H9 (cell line): Measurements from ENCODE around the gene RFPL1. TPM values are rescaled to one million over a fixed set of nuclear protein-coding genes. Genes with fewer than 3 reads are reported as not detected.

Experiments used
- DNase-seq: peaks from one replicate; pipeline ENCODE4 v3.0.0-alpha.2; 2017
- H2AFZ ChIP-seq: one replicate; pipeline ENCODE4 v1.6.1; 2013; ENCODE audit warnings: mild to moderate bottlenecking, low read length, control low read depth, moderate library complexity
- H2AK5ac ChIP-seq: 2 replicates; pipeline ENCODE4 v1.6.1; 2013; ENCODE audit warnings: low read length, control low read depth, mixed read lengths; ENCODE audit not compliant: insufficient read length
- H2BK120ac ChIP-seq: one replicate; pipeline ENCODE4 v1.6.1; 2013; ENCODE audit warnings: low read depth, mild to moderate bottlenecking, low read length, control low read depth, inconsistent platforms; ENCODE audit not compliant: poor library complexity, severe bottlenecking
- H2BK12ac ChIP-seq: 2 replicates; pipeline ENCODE4 v1.6.1; 2013; ENCODE audit warnings: low read length, control low read depth, mixed read lengths, low read depth; ENCODE audit not compliant: insufficient read length
- H2BK15ac ChIP-seq: 2 replicates; pipeline ENCODE4 v1.6.1; 2013; ENCODE audit warnings: low read depth, low read length, control low read depth
- H2BK20ac ChIP-seq: one replicate; pipeline ENCODE4 v1.6.1; 2013; ENCODE audit warnings: low read depth, mild to moderate bottlenecking, low read length, control low read depth, inconsistent platforms; ENCODE audit not compliant: poor library complexity, severe bottlenecking
- H2BK5ac ChIP-seq: 2 replicates; pipeline ENCODE4 v1.6.1; 2013; ENCODE audit warnings: low read length, control low read depth, mixed read lengths; ENCODE audit not compliant: insufficient read length
- H3K14ac ChIP-seq: 2 replicates; pipeline ENCODE4 v1.6.1; 2013; ENCODE audit warnings: low read length, control low read depth; ENCODE audit not compliant: insufficient read depth
- H3K18ac ChIP-seq: 2 replicates; pipeline ENCODE4 v1.6.1; 2013; ENCODE audit warnings: low read depth, mild to moderate bottlenecking, mixed read lengths, low read length, control low read depth; ENCODE audit not compliant: insufficient read length
- H3K23ac ChIP-seq: 2 replicates; pipeline ENCODE4 v1.6.1; 2013; ENCODE audit warnings: low read length, control low read depth, mixed read lengths, low read depth; ENCODE audit not compliant: insufficient read length
- H3K23me2 ChIP-seq: 2 replicates; pipeline ENCODE4 v1.6.1; 2013; ENCODE audit warnings: low read depth, mild to moderate bottlenecking, mixed read lengths, low read length, control low read depth; ENCODE audit not compliant: insufficient read length, poor library complexity, severe bottlenecking
- H3K27ac ChIP-seq: 2 replicates; pipeline ENCODE4 v1.5.1; 2013; ENCODE audit warnings: low read length, control low read depth, mixed read lengths, low read depth; ENCODE audit not compliant: insufficient read length
- H3K27me3 ChIP-seq: 2 replicates; pipeline ENCODE4 v1.6.1; 2013; ENCODE audit warnings: low read length, control low read depth, inconsistent platforms; ENCODE audit not compliant: insufficient read depth
- H3K4ac ChIP-seq: 2 replicates; pipeline ENCODE4 v1.6.1; 2013; ENCODE audit warnings: low read depth, mild to moderate bottlenecking, control low read depth, inconsistent platforms, low read length, moderate library complexity
- H3K4me1 ChIP-seq: 2 replicates; pipeline ENCODE4 v1.6.1; 2013; ENCODE audit warnings: low read length, control low read depth, inconsistent platforms; ENCODE audit not compliant: insufficient read depth
- H3K4me2 ChIP-seq: 2 replicates; pipeline ENCODE4 v1.6.1; 2013; ENCODE audit warnings: low read length, control low read depth, mixed read lengths; ENCODE audit not compliant: insufficient read length, insufficient read depth
- H3K56ac ChIP-seq: 2 replicates; pipeline ENCODE4 v1.6.1; 2013; ENCODE audit warnings: low read depth, mild to moderate bottlenecking, mixed read lengths, low read length, control low read depth; ENCODE audit not compliant: insufficient read length
- H3K79me1 ChIP-seq: 2 replicates; pipeline ENCODE4 v1.6.1; 2013; ENCODE audit warnings: low read depth, mild to moderate bottlenecking, moderate library complexity, low read length, control low read depth, inconsistent platforms; ENCODE audit not compliant: insufficient read depth, poor library complexity, severe bottlenecking
- H3K79me2 ChIP-seq: 2 replicates; pipeline ENCODE4 v1.6.1; 2013; ENCODE audit warnings: low read length, control low read depth, inconsistent platforms; ENCODE audit not compliant: insufficient read depth
- H3K9ac ChIP-seq: 2 replicates; pipeline ENCODE4 v1.6.1; 2013; ENCODE audit warnings: low read length, control low read depth, mixed read lengths; ENCODE audit not compliant: insufficient read length; ENCODE audit errors: extremely low read depth
- H3K9me3 ChIP-seq: one replicate; pipeline ENCODE4 v1.6.1; 2013; ENCODE audit warnings: low read depth, low read length, inconsistent platforms; ENCODE audit not compliant: control insufficient read depth
- H3T11ph ChIP-seq: one replicate; pipeline ENCODE4 v1.6.1; 2013; ENCODE audit warnings: mild to moderate bottlenecking, low read length, control low read depth, inconsistent platforms
- H4K20me1 ChIP-seq: one replicate; pipeline ENCODE4 v1.6.1; 2013; ENCODE audit not compliant: control insufficient read depth, insufficient read length, insufficient read depth
- H4K5ac ChIP-seq: 2 replicates; pipeline ENCODE4 v1.6.1; 2013; ENCODE audit warnings: low read depth, mild to moderate bottlenecking, mixed read lengths, low read length, control low read depth; ENCODE audit not compliant: insufficient read length
- H4K8ac ChIP-seq: replicated peaks from 2 replicates; pipeline ENCODE4 v1.6.1; 2013; ENCODE audit warnings: low read length, control low read depth, mixed read lengths, low read depth; ENCODE audit not compliant: insufficient read length
- H4K91ac ChIP-seq: 2 replicates; pipeline ENCODE4 v1.6.1; 2013; ENCODE audit warnings: low read depth, mild to moderate bottlenecking, moderate library complexity, mixed read lengths, low read length, control low read depth; ENCODE audit not compliant: insufficient read length
- H3K27ac Mint-ChIP-seq, 3 experiments: 2 replicates in 2 of 3; 3 replicates in 1 of 3; pipeline ENCODE4 v1.8.0; 2020 to 2021; ENCODE audit warnings: mixed read lengths in 3 of 3, mild to moderate bottlenecking in 1 of 3, moderate library complexity in 1 of 3
- H3K27me3 Mint-ChIP-seq: 2 replicates; pipeline ENCODE4 v1.8.0; 2021; ENCODE audit warnings: low read depth, mild to moderate bottlenecking, moderate library complexity, mixed read lengths
- H3K36me3 Mint-ChIP-seq, 3 experiments: 2 replicates in 2 of 3; 3 replicates in 1 of 3; pipeline ENCODE4 v1.8.0; 2020 to 2021; ENCODE audit warnings: low read depth in 3 of 3, mixed read lengths in 3 of 3; ENCODE audit not compliant: insufficient read depth in 1 of 3
- H3K4me1 Mint-ChIP-seq, 2 experiments: 2 replicates each; pipeline ENCODE4 v1.8.0; 2020; ENCODE audit warnings: mixed read lengths in 2 of 2
- H3K4me3 Mint-ChIP-seq, 2 experiments: 2 replicates in 1 of 2; 3 replicates in 1 of 2; pipeline ENCODE4 v1.8.0; 2020 to 2021; ENCODE audit warnings: mild to moderate bottlenecking in 2 of 2, mixed read lengths in 2 of 2, moderate library complexity in 1 of 2
- H3K9me3 Mint-ChIP-seq, 2 experiments: 2 replicates in 1 of 2; 3 replicates in 1 of 2; pipeline ENCODE4 v1.8.0; 2020; ENCODE audit warnings: mild to moderate bottlenecking in 2 of 2, mixed read lengths in 2 of 2, moderate library complexity in 1 of 2
- WGBS: extraction: QIAGEN DNeasy Blood & Tissue Kit; methylation state at CpG from one replicate; pipeline ENCODE4 v1.1.7; 2013; ENCODE audit warnings: missing lambda C conversion rate, low lambda C conversion rate, mixed read lengths; ENCODE audit not compliant: insufficient read length; ENCODE audit errors: extremely low coverage; 5-methylcytosine and 5-hydroxymethylcytosine counted together
- total RNA-seq: library from RNA; stranded (reverse); gene quantifications from 2 replicates; pipeline ENCODE4 v1.2.1, GENCODE V29; 2021
- TF ChIP-seq, protein P1 (sequence below): fragments of 200-600 bp; sonication (generic); conservative IDR thresholded peaks from 3 replicates; pipeline ENCODE4 v1.8.0; 2021; ENCODE audit warnings: antibody characterized with exemption, mild to moderate bottlenecking

RFPL1 gene
- total RNA-seq, 1 experiment from 2014 or later: not detected

DNA sequence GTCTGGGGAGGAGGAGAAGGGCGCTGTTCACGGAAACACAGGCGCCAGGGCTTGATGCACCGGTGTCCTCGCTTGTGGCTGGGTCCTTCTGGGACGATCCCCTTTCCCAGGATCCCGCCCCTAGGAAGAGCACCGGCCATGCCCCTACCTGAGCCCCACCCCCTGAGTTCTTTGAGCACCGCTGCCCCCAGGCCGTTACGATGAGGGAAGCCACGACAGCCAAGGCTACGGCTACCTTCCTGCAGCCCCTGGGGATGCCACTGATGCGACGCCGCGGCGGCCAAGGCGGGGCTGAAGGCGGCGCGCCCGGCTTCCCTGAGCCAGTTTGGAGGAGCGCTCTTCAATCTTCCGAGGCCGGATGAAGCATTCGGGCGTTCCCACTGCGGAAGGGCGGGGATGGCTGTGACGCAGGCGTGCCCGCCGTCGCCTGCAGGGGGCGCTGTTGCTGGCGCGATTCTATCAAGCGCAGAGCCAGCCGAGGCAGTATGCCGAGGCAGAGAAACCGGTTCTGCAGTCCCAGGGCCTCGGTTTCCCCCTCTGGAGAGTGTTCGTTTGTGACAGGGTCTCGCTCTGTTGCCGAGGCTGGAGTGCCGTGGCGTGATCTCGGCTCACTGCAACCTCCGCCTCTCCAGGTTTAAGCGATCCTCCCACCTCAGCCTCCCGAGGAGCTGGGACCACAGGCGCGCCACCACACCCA lies 31.9 kb downstream of the RFPL1 start:
- H4K91ac ChIP-seq: no peak overlapping the region
- no peak overlapping the region for H2BK15ac ChIP-seq
- DNase-seq: peak; percentile 92
- H2BK20ac ChIP-seq: no peak overlapping the region
- H3T11ph ChIP-seq: no peak overlapping the region
- Mint-ChIP-seq H3K36me3 (no peaks in the 10 kb centered on the region), H3K27me3 (peaks cover 67% of the 10 kb centered on the region), H3K9me3 (no peaks in the 10 kb centered on the region), H3K27ac (peak overlapping the region in 2 of 3 experiments; percentile 10 to 26; a peak in 2 of 7 replicates), H3K4me1 (peaks cover 9 to 13% of the 10 kb centered on the region in 2 experiments), H3K4me3 (peak overlapping the region; percentile 76 to 79)
- no peak overlapping the region for H3K27ac ChIP-seq
- no peaks in the 10 kb centered on the region for H3K4me1 ChIP-seq
- H2BK120ac ChIP-seq: no peak overlapping the region
- H3K9ac ChIP-seq: no peak overlapping the region
- no peak overlapping the region for H3K4ac ChIP-seq
- no peaks in the 10 kb centered on the region for H4K20me1 ChIP-seq
- peak overlapping the region; percentile 70 for H3K4me2 ChIP-seq
- H2AFZ ChIP-seq: no peak overlapping the region
- H2AK5ac ChIP-seq: no peak overlapping the region
- no peaks in the 10 kb centered on the region for H3K9me3 ChIP-seq
- H2BK12ac ChIP-seq: no peak overlapping the region
- no peak overlapping the region for H4K8ac ChIP-seq
- no peak overlapping the region; the same call in 1 of the 2 replicates for H3K14ac ChIP-seq
- no peak overlapping the region for H4K5ac ChIP-seq
- no CpG with 5 or more reads among the region's 54 CpGs for WGBS
- no peaks in the 10 kb centered on the region for H3K79me1 ChIP-seq
- no peaks in the 10 kb centered on the region; the same call in 1 of the 2 replicates for H3K27me3 ChIP-seq
- H3K23me2 ChIP-seq: peaks cover 6% of the 10 kb centered on the region
- no peaks in the 10 kb centered on the region for H3K79me2 ChIP-seq
- TF ChIP-seq, protein P1, sequence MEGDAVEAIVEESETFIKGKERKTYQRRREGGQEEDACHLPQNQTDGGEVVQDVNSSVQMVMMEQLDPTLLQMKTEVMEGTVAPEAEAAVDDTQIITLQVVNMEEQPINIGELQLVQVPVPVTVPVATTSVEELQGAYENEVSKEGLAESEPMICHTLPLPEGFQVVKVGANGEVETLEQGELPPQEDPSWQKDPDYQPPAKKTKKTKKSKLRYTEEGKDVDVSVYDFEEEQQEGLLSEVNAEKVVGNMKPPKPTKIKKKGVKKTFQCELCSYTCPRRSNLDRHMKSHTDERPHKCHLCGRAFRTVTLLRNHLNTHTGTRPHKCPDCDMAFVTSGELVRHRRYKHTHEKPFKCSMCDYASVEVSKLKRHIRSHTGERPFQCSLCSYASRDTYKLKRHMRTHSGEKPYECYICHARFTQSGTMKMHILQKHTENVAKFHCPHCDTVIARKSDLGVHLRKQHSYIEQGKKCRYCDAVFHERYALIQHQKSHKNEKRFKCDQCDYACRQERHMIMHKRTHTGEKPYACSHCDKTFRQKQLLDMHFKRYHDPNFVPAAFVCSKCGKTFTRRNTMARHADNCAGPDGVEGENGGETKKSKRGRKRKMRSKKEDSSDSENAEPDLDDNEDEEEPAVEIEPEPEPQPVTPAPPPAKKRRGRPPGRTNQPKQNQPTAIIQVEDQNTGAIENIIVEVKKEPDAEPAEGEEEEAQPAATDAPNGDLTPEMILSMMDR: peak; percentile 100
- H3K23ac ChIP-seq: no peak overlapping the region
- no peak overlapping the region for H3K56ac ChIP-seq
- peak overlapping the region; percentile 45 for H3K18ac ChIP-seq
- H2BK5ac ChIP-seq: no peak overlapping the region
